Ascending aorta (tissue), 2 donors: ENCODE results near the gene GALNT4. TPM values are rescaled to one million over a fixed set of nuclear protein-coding genes. Genes with fewer than 3 reads are reported as not detected.

Source experiments
- DNase-seq, 2 donors: peaks; one replicate each; pipeline ENCODE4 v3.0.0-alpha.2; 2019; ENCODE audit warnings: low spot score in 2 of 2
- H3K27ac ChIP-seq, 2 donors: fragments of 200-600 bp; sonication (generic); one replicate each; pipeline ENCODE4 v1.5.1; 2016 to 2017; ENCODE audit warnings: mild to moderate bottlenecking in 1 of 2
- H3K27me3 ChIP-seq: fragments of 200-600 bp; sonication (generic); one replicate; pipeline ENCODE4 v1.5.1; 2017
- H3K36me3 ChIP-seq, 2 donors: fragments of 200-600 bp; sonication (generic); one replicate each; pipeline ENCODE4 v1.5.1; 2016
- H3K4me1 ChIP-seq, 2 donors: fragments of 200-600 bp; sonication (generic); one replicate each; pipeline ENCODE4 v1.5.1; 2016 to 2017; ENCODE audit warnings: mild to moderate bottlenecking in 1 of 2
- H3K4me3 ChIP-seq, 2 donors: fragments of 200-600 bp; sonication (generic); one replicate each; pipeline ENCODE4 v1.5.1; 2016 to 2017; ENCODE audit warnings: mild to moderate bottlenecking in 1 of 2
- H3K9me3 ChIP-seq, 2 donors: fragments of 200-600 bp; sonication (generic); one replicate each; pipeline ENCODE4 v1.5.1; 2016
- CTCF ChIP-seq, 3 experiments: fragments of 200-600 bp in 2 of 3; fragments of 450-650 bp in 1 of 3; sonication (generic) in 2 of 3; IDR thresholded peaks; one replicate each; pipeline ENCODE4 v1.5.1; 2016 to 2019; ENCODE audit warnings: antibody characterized with exemption in 3 of 3, mild to moderate bottlenecking in 1 of 3, moderate library complexity in 1 of 3
- intact Hi-C: fragments of 100-400 bp; cut with DNase I; formaldehyde crosslinking; loops from one replicate; pipeline ENCODE4 v1.15.1; 2023
- total RNA-seq: library from RNA; depleted of rRNA; stranded (reverse); fragments of >200 nt; gene quantifications from one replicate; pipeline ENCODE4 v1.1.0, GENCODE V29; 2016

GALNT4 gene
- total RNA-seq, 1 donor from 2014 or later = 3.3 TPM

DNA sequence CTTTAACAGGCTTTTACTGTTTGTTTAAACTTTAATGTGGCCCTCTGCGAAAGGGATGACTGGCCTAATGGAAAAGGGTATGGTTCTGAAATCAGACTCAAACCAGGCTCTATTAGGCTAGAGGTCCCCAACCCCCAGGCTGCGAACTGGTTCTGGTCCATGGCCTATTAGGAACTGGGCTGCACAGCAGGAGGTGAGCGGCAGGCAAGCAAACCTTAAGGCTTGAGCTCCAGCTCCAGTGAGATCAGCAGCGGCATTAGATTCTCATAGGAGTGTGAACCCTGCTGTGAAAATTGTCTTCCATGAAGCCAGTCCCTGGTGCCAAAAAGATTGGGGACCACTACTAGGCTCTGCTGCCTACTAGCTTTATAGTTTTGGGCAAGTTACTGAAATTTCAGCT is 11.1 kb downstream of the GALNT4 start:
- Histone ChIP-seq H3K4me1 (no peaks in the 10 kb centered on the region), H3K27ac (peak overlapping the region in 1 of 2 donors; percentile 1), H3K36me3 (no peaks in the 10 kb centered on the region), H3K9me3 (no peaks in the 10 kb centered on the region), H3K4me3 (no peak overlapping the region), H3K27me3 (no peaks in the 10 kb centered on the region)
- intact Hi-C loops = no loop called here
- DNase-seq = no peak
- TF ChIP-seq CTCF (IDR thresholded peaks at IDR 0.05) = no peak

DNA sequence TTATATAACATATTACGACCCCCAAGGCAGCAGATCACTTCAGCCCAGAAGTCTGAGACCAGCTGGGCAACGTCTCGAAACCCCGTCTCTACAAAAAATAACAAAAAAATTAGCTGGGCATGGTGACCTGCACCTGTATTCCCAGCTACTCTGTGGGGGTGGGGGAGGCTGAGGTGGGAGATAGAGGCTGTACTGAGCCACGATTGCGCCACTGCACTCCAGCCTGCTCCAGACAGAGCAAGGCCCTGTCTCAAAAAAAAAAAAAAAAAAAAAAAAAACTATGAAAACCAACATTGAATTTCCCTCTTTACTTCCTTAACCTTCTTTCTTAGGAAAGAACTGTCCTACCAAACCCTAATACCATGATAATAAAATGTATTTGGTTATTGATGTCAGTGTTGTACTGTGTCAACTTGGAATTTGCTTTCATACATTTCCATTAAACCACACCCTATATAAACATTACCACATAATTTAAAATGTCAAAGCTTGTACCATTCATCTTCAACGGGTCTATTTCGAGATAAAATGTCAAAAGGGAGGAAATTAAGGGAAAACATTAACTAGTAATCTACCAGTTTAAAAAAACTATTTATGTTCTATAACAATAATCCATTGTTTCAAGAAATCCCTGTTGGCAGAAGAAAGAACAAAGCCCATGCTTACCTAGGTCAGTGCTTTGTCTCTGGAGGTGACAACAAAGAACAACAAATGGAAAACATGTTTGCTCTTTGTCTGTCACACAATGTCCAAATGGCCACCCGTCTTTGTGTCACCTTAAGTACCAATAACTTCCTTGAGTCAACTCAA is 17.4 kb downstream of the GALNT4 start:
- intact Hi-C loops = no loop called here
- TF ChIP-seq CTCF (IDR thresholded peaks at IDR 0.05) = no peak

GRCh38 chr12:89506050-89506449 is 18.5 kb downstream of the GALNT4 start:
- intact Hi-C loops = no loop called here
- no peak for TF ChIP-seq CTCF (IDR thresholded peaks at IDR 0.05)
- Histone ChIP-seq H3K36me3 (peaks cover 0 to 2% of the 10 kb centered on the region in 2 donors), H3K27ac (no peak overlapping the region), H3K4me3 (no peak overlapping the region), H3K4me1 (no peaks in the 10 kb centered on the region), H3K27me3 (no peaks in the 10 kb centered on the region), H3K9me3 (no peaks in the 10 kb centered on the region)
- DNase-seq = no peak

More for the DNA sequence above, 17.4 kb downstream of the GALNT4 start:
- H3K4me3 ChIP-seq = no peak overlapping the region
- H3K4me1 ChIP-seq = no peaks in the 10 kb centered on the region
- H3K27me3 ChIP-seq = no peaks in the 10 kb centered on the region
- no peak for DNase-seq
- H3K9me3 ChIP-seq = no peaks in the 10 kb centered on the region
- no peak overlapping the region for H3K27ac ChIP-seq
- H3K36me3 ChIP-seq = peaks cover 0 to 2% of the 10 kb centered on the region in 2 donors

DNA sequence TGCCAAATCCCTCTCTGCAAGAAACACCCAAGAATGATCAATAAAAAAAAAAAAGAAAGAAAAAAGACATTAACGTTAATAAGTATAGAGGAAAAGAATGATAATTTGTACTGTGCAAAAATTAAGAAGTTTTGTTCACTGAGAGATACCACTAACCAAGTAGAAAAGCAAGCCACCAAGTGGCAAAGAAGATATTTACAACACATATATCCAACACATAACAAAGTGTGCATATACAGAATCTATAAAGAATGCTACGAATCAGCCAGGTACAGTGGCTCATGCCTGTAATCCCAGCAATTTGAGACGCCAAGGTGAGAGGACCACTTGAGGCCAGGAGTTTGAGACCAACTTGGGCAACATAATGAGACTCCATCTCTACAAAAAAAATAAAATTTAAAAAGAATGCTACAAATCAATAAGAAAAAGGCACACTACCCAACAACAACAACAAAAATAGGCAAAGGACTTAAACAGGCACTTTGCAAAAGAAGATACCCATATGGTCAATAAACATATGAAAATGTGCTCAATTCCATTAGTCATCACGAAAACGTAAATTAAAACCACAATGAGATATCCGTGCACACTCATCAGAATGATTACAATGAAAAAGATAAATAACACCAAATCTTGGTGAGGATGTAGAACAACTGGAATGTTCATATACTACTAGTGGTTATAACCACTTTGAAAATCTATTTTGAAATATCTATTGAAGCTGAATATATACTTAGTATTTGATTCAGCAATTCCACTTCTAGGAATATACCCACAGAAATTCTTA is 19.8 kb downstream of the GALNT4 start:
- DNase-seq = no peak
- Histone ChIP-seq H3K36me3 (peaks cover 0 to 2% of the 10 kb centered on the region in 2 donors), H3K27me3 (no peaks in the 10 kb centered on the region), H3K4me1 (no peaks in the 10 kb centered on the region), H3K4me3 (no peak overlapping the region), H3K9me3 (no peaks in the 10 kb centered on the region), H3K27ac (no peak overlapping the region)
- intact Hi-C loops = no loop called here
- no peak for TF ChIP-seq CTCF (IDR thresholded peaks at IDR 0.05)

DNA sequence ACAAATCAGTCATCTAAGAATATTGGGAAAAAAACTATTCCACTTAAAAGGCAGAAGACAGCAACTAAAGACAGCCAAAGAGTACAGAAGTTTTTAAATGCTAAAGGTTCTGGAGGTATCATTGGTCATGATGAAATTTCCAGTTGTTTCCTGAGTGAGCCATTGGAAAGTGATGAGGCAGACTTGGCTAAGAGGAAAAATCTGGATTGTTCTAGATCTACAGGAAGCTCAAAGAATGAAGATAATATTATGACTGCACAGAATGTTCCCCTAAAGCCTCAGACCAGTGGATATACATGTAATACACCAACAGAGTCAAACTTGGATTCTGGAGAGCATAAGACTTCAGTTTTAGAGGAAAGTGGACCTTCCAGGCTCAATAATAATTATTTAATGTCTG is 22.8 kb downstream of the GALNT4 start:
- no peaks in the 10 kb centered on the region for H3K4me1 ChIP-seq
- DNase-seq = no peak
- H3K9me3 ChIP-seq = no peaks in the 10 kb centered on the region
- no peak for TF ChIP-seq CTCF (IDR thresholded peaks at IDR 0.05)
- H3K27ac ChIP-seq = no peak overlapping the region
- intact Hi-C loops = no loop called here
- H3K27me3 ChIP-seq = no peaks in the 10 kb centered on the region
- peaks cover 0 to 2% of the 10 kb centered on the region in 2 donors for H3K36me3 ChIP-seq
- H3K4me3 ChIP-seq = no peak overlapping the region
